ENCODE results near the gene FGFBP3.
"Not testable (repeated sequence)": the region's sequence is repeated elsewhere in the genome, so short reads cannot be mapped to it uniquely, and the experiment has no call there.

The FGFBP3 gene

DNA sequence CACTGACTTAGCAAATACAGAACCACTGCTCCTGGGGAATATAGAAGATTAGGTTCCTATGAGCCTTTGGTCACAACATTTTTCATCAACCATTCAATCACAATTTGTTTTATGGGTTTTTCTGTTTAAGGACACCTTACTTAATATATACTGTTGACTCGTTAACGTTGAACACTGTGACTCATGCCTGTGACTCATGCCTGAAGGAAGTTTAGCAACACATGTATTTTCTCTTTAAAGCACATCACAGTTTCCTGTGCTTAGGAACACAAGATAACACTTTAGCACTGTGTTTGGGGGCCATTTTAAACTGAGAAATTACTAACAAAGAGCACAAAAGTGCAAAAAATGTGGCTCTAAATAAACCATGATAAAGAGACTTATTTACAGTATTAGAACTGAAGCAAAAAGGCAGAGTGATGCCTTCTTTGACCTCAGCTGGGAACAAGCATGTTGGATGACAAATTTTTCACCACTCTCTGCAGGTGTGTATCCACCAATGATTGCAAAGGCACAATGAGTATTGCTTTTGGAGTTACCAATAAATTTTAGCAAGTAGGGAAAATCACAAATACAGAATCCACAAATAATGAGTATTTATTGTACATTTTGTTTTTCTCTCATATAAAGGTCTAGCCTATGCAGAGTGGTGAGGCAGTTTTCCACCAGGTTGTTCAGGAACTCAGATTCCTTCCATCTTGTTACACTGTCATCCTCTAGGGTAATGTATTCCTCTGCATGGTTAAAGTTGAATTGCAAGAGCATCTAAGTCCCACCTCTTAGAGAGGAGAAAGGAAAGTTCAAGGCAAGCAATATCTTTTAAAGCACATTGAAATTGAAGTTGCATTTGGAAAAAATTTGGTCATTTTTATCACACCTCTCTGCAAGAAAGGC, 7.3 kb downstream of the FGFBP3 start:
- DNase-seq, result no peak

DNA sequence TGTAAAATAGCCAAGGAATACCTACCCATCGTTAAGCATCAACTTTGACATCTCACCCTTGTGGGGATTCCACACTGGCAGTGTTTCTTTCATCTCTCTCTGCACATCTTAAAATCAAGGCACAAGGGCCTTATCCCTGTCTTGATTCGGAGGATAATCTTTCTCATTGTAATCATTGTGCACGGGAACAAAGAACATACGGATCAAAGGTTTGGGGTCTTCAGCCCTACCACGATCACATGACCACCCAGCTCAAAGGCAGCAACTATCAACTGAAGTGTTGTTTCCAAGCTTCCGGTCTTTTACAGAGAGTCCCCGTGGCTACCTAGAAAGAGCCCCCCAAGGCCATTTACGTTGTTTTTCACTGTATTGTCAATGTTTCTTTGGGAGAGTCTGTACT, 11.9 kb downstream of the FGFBP3 start:
- no peak for DNase-seq

DNA sequence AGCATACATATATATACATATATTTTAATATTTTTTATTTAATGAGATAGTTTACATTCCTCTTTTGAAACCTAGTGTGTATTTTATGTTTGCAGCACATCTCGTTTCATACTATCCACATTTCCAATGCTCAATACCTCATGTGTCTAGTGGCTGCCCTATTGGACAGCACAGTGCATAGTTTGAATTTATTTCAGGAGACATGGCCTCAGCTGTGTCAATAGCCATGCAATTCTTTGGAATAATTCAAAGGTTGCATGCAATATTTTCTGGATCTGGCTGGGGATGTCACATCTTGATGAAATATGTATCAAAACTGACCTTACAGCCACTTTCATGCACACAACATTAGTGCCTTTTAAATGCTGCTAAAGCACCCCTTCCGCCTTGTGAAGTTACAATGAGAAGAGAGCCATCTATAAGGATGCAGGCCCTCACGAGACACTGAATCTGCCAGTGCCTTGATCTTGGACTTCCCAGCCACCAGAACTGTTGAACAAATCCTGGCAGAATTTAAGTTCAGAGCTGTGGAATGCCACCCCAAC, 13.0 kb downstream of the FGFBP3 start:
- no peak for DNase-seq

DNA sequence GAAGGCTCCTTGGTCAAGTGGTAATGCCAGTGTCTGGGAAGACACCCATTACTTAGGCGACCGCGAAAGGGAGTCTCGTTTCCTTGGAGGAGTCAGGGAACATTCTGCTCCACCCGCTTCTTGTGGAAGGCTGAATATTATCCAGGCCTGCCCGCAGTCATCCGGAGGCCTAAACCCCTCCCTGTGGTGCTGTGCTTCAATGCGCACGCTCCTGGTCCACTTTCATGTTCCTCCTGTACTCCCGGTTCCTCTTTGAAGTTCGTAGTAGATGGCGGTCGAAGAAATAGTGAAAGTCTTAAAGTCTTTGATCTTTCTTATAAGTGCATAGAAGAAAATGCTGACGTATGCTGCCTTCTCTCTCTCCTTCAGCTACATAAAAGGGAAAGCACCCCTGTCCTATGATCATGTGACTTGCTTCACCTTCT, 15.0 kb downstream of the FGFBP3 start:
- not testable (repeated sequence) for DNase-seq

DNA sequence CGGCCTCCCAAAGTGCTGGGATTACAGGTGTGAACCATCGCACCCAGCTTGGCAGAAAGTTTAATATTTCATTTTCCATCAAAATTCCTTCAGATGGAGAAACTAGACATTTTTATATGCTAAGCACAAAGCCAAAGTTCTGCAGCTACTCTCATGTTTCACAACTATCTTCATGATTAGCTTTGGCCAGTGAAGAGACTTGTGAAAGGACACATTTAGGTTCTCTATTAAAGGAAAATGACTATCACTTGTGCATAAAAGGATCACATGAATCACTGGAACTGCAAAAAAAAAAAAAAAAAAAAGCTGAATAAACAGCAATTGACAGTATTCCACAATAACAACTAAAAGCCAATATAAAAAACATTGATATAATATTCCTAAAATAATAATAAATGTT, 16.2 kb downstream of the FGFBP3 start:
- no peak for DNase-seq

DNA sequence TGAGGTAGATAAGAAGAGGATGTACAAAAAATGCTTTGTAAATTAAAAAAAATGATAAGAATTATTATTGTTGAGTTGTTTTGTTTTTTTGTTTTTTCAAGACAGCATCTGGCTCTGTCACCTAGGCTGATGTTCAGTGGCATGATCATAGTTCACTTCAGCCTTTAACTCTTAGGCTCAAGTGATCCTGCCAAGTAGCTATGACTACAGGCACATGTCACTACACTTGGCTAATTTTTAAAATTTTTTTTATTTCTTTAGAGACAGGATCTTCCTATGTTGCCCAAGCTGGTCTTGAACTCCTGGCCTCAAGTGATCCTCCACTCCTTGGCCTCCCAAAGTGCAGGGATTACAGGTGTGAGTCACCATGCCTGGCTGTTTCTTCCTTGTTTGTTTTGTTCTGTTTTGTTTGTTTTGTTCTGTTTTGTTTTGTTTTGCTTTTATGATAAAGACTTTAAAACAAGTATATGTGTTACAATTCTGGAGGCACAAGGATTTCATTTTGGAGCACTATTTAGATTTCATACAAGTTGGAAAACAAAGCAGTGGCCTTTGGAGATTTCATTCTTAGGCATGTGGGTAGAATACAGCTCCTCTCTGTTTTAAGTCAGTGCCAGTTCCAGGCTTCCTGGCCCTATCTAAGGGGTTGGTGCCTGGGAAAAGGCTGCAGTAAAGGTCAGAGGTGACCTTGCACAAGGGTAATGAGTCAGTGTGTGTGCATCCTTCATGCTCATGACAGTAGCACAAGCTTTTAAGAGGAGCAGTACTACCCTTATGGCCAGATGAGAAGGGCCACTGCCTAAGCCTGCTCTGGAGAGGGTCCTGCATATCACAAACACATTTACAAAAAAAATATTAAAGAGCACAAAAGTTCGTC, 17.9 kb downstream of the FGFBP3 start:
- no peak for DNase-seq

DNA sequence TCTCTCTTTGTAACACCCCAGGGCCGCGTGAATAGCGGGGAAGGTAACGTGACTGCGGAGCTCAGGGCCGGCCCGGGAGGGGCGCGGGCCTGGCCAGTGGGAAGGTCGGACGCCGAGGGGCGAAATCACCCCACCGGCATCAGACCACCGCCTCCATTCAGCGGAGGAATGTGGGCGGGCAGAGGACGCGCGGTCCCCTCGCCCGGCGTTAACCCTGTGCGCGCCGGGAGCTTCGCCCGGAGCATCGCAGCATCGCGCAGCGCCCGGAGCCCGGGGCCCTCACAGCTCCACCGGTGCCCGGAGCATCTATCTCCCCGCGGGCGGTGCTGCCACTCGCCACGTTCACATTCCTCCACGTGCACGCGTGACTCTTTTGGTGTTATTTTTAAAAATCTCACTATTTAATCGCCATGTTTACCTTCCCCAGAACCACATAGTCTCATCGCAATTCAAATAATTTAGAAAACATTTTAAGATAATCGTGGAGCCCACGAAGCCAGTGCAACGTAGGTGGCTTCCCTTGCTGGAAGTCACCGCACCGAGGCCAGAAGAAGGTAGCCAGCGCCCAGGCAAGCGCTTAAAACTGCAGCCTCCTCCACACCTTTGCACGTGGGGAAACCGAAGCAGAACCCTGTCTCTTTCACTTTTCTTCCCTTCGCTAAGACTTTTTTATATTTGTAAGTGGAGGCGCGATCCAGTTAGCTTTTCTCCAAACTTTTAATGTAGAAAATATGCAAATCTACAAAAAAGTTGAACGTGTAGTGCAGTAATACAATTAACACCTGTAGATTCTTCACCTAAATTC, 21.8 kb downstream of the FGFBP3 start:
- DNase-seq, result no peak

DNA sequence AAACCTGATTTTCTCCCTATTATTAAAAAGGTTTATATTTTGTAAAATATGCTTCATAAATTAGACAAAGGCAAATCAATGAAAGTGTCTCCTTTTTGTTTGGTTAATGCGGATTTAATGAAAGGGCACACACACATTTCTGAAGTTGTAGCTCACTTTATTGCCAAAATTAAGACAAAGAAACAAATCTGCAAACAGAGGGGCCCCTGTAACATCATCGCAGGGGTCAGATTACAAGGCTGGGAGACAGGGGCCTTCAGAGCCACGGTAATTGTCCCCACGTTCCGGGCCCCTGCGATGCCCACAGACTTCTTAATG, 22.4 kb downstream of the FGFBP3 start:
- DNase-seq, result no peak

DNA sequence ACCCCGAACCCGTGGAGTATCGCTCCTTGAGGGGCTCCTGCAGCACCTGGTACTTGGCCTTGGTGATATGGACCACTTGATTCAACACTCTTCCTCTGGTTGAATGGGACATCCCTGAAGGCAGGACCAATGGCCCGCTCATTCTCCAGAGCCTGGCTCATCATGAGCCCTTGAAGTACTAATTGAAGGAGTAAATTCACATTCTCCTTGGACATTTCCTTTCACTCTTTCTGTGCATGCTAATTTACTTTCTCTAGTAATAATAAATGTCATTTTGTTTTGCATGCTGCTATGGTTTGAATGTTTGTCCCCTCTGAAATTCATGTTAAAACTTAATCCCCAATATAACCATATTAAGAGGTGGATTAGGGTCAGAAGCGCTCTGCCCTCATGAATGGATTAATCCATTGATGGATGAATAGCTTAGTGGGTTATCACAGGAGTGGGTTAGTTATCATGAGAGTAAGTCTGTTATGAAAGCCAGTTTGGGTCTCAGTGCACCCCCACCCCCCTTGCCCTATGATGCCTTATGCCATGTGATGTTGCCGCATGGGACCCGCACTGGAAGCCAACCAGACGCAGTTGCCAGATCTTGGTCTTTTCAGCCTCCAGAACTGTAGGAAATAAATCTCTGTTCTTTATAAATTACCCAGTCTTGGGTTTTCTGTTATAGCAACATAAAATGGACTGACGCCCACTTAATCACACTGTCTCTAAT, 23.8 kb downstream of the FGFBP3 start:
- DNase-seq, result no peak

DNA sequence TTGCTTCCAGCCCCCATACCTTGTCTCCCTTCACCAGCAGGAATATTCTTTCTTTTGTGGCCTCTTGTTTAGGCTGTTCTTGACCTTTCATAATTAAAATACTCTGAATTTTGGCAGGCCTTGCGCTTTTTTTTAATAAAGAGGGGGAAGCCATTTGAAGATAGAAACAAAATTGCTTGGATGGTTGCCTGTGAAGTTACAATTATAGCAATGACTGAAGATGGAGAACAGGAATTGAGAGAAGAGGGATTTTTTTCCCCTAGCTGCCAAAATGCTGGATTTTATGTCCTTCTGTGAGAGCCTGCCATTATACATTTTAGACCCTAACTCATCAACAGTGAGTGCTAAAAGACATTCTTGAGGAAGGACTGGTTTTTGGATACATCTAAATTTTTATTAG, 24.8 kb downstream of the FGFBP3 start:
- DNase-seq, result no peak

DNA sequence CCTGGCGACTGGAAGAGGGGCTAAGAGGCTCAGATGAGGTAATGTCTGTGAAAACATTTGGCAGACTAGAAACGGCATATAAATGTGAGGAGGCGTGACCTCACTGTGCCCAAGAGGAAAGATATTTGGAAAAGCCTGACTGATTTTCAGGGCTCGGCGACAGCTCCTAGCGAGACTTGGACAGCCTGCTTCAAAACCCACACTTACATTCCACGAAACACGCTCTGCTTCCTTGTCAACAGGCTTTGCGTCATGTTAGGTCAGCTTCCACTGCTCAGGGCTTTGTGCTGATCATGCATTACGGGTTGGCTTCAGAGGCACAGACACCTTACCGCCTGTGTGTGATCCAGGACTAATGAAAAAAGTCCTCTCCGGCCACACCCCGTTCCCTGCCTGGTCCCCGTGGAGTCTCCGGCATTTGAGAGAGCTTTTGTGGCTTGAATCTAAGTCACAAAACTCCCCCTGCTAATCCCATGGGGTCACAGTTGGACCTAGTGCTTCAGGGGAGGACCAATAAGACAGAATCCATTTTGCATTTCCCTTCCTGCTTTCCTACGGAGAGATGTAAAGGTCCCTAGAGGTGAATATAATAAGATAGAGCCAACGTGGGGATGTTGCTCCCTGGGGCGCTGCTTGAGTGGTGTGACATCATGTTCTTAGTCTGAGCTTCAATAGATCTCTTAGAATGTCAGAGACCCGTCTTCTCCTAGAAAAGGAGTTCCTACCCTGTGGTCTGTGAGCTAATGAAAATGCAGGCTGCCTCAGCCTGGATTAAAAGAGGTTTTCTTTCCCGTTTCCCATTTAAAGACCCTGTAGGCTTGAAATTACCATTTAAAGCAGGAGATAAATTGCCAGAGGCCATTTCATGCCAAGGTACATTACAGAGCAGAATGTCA, 25.5 kb downstream of the FGFBP3 start:
- DNase-seq, result no peak

DNA sequence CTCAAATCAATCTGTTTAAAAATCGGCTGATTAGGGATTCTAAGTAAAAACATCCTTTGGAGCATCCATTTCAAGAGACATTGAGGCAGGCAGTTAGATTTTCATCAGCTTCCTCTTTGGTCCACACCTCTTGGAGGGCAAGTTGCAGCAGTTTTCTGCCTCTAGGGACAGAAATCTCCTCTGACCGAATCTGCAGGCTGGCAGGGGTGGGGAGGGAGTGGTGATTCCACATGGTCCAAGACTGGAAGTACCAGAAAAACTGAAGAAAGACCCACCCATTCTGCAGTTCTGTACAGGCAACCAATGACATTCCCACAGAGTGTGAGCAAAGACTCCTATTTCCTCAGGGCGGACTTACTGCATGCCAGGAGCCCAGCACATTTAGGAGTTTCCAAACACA, 29.0 kb downstream of the FGFBP3 start:
- no peak for DNase-seq

DNA sequence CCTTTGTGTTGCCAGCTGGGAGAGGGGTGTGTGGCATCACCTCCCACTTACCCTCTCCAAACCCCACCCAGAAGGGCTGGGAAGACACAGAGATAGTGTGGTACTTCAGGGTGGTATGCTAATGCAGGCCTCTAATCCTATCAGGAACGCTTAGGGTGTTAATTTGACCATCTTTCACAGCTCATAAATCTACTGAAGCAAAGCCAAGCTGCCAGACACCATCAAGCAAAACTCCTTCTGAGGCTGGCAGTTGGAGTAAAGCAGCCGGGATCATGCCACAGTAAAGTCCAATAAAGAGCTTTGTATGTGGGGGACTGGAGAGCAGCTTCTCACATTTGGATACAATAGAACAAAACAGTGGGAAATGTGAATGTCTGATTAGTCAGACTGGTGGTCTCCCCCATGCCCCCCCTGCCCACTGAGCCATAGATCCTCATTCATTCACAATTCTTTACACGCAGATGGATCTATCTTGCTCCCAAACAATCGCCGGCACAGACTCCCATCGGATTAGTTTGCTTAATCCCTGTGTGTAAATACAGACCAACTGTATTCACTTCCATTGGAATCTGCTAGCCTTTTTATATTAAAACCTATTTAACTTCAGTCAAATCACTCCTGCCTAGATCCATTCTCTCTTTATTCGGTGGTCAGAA, 29.6 kb downstream of the FGFBP3 start:
- DNase-seq, result no peak

DNA sequence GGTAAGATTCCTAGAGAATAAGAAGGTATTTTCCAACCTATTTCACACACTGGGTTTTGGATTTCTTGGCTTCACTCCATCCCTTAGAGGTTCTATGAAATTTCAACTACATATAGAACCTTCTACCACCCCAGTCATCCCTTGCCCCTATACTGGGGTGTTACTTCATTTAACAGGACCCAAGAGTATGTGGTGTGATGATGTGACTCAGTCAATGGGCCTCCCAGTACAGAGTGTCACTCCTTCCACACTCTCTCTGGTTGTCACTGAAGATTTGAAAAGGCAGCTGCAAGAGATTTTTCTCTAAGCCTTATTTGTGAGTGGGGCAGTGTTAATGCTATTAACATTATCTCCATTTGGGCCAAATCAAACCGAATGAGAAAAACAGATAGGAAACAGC, 33.5 kb downstream of the FGFBP3 start:
- DNase-seq, result no peak

DNA sequence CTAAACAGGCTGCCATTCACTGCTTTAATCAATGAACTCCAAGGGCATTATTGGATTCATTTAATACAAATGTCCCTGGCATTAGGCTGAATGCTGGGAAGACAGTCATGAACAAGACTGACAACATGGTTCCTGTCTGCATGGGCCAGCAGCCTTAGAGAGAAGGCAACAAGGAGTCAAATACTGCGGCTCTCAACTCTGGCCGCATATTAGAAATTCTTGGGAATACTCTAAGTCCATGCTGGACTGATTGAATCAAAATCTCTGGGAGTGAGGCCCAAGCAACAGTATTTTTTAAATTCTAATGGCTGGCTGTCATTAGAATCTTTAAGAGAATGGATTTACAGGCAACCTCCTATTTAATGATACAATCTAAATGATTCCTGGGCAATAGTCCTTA, 34.1 kb downstream of the FGFBP3 start:
- no peak for DNase-seq

DNA sequence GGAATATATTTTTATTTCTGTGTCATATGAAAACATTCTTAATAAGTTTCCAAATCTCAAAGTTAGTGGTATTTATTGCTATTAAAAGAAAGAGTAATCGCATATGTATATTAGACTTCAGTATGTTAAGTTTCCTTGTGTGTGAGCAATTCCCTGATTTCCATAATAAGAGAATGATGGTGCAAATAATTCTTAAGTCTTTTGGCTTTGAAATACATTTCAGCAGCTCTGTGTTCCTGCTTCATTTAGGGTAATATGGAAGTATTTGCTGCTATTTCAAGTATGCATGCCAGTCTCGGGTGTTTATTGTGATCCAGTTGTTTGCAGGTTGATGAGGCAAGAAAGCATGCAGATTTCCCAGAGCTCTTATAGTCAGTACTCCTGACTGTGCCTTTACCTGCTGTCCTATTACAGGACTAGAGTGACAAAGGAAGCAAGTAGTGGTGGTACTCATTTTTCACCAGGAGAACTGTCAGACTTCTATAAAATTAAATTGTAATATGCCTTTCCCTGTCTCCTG, 43.7 kb downstream of the FGFBP3 start:
- no peak for DNase-seq

DNA sequence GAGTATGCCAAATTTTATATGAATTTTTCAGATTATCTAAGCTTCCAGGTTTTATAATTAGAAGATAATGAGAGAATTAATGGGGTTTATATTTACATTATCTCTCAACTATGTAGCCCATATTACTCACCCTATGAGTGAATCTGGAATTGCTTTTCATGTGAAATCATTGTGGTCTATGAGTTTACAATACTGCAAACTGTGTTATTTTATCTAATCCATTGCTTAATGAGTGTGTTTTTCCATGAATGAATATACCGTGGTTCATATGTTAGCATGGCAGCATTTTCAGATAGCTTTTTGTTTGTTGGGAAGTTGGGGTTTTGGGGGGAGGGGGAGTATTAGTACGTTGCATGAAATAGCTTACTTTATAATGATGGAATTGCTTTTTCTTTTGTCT, 44.5 kb downstream of the FGFBP3 start:
- DNase-seq, result no peak

DNA sequence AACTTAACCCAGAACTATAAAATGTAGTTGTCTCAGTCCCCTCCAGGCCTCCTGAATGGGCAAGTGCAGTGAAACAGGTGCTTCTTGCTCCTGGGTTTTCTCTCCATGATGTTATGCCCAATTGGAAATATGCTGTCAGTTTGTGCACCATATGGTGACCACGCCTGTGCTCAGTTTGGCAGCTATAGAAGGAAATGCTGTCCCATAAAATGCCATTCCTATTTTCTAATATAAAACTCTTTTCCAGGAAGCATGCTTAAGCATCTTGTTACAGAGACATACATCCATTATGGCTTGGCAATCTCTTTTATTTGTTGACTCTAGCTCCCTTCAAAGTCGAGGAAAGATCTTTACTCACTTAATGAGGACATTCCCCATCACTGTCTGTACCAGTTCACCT, 45.2 kb downstream of the FGFBP3 start:
- DNase-seq, result no peak

DNA sequence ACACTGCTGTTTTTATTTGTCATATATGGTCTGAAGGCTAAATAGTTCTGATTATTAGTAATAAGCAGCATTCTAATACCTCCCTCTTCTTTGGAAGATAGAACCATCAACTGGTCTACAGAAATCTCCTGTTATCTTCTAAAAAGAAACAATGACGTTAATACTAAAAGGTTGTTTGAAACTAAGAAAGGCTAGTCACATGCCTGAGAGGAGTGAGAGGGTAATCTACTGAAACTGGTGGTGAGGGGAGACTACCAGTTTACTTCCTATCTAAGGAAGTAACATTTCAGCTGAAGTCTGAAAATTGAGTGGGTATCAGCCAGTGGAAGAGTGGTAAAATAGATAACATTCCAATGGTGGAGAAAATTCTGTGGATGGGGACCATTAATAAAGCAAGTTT, 48.4 kb downstream of the FGFBP3 start:
- no peak for DNase-seq

DNA sequence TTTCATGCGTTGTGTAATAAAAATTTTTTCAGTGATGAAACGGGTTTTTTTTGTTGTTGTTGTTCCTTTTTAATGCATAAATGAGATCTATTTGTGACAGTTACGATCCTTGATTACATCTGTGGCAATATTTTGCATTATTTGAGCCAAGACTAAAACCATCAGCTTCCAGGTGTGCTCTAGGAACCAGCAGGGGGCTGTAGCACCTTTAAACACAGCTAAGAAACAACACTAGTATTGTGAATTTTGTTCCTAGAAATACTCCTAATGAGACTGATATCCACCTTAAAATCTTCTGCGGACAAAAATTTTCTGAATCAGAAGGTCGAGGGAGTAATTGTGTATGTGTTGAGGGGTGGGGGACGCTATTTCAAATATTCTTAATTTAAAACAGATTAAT, 52.6 kb downstream of the FGFBP3 start:
- DNase-seq, result no peak
